ENCODE measurements around the gene LDB2. TPM values are rescaled to one million over a fixed set of nuclear protein-coding genes. Genes with fewer than 3 reads are reported as not detected.
A peak's percentile ranks its signal among the peaks of the same experiment; 100 is the strongest.

LDB2 gene
- total RNA-seq, 3 donors from 2014 or later, result 34.5 to 68.8 (median 36.5) TPM

GRCh38 chr4:16728111-16728510, 170.3 kb downstream of the LDB2 start:
- Histone ChIP-seq H3K27ac (no peak overlapping the region), H3K36me3 (no peaks in the 10 kb centered on the region), H3K4me3 (no peak overlapping the region), H3K4me1 (no peaks in the 10 kb centered on the region), H3K9me3 (peaks cover 0 to 4% of the 10 kb centered on the region in 2 donors), H3K27me3 (no peaks in the 10 kb centered on the region)
- TF ChIP-seq CTCF (IDR thresholded peaks at IDR 0.05), result no peak
- TF ChIP-seq POLR2A (IDR thresholded peaks at IDR 0.05), result no peak
- no peak for TF ChIP-seq POLR2AphosphoS5 (IDR thresholded peaks at IDR 0.05)
- DNase-seq (ENCODE audit: low spot score in 2 of 2), result no peak
- intact Hi-C loops (cut with DNase I; ENCODE audit: low total_unique reads), result no loop called here

- peaks cover 0 to 8% of the 10 kb centered on the region in 2 donors for H3K9me3 ChIP-seq
- no peak for TF ChIP-seq POLR2AphosphoS5 (IDR thresholded peaks at IDR 0.05)
- no peak for TF ChIP-seq CTCF (IDR thresholded peaks at IDR 0.05)
- TF ChIP-seq POLR2A (IDR thresholded peaks at IDR 0.05), result no peak
Observed at GRCh38 chr4:16727218-16727617, 171.2 kb downstream of the LDB2 start.

GRCh38 chr4:16726368-16727050, 171.9 kb downstream of the LDB2 start:
- H3K4me3 ChIP-seq, result no peak overlapping the region
- H3K36me3 ChIP-seq, result no peaks in the 10 kb centered on the region
- TF ChIP-seq POLR2A (IDR thresholded peaks at IDR 0.05) (no peak), CTCF (IDR thresholded peaks at IDR 0.05) (no peak), POLR2AphosphoS5 (IDR thresholded peaks at IDR 0.05) (no peak)
- H3K9me3 ChIP-seq, result peaks cover 0 to 8% of the 10 kb centered on the region in 2 donors
- H3K27ac ChIP-seq, result no peak overlapping the region
- no peak for DNase-seq (ENCODE audit: low spot score in 2 of 2)
- intact Hi-C loops (cut with DNase I; ENCODE audit: low total_unique reads), result no loop called here
- no peaks in the 10 kb centered on the region for H3K27me3 ChIP-seq
- H3K4me1 ChIP-seq, result no peaks in the 10 kb centered on the region

More at GRCh38 chr4:16727218-16727617, 171.2 kb downstream of the LDB2 start:
- no peak for DNase-seq (ENCODE audit: low spot score in 2 of 2)
- H3K4me3 ChIP-seq, result no peak overlapping the region
- intact Hi-C loops (cut with DNase I; ENCODE audit: low total_unique reads), result no loop called here
- H3K27me3 ChIP-seq, result no peaks in the 10 kb centered on the region
- no peaks in the 10 kb centered on the region for H3K36me3 ChIP-seq
- H3K27ac ChIP-seq, result no peak overlapping the region
- no peaks in the 10 kb centered on the region for H3K4me1 ChIP-seq

DNA sequence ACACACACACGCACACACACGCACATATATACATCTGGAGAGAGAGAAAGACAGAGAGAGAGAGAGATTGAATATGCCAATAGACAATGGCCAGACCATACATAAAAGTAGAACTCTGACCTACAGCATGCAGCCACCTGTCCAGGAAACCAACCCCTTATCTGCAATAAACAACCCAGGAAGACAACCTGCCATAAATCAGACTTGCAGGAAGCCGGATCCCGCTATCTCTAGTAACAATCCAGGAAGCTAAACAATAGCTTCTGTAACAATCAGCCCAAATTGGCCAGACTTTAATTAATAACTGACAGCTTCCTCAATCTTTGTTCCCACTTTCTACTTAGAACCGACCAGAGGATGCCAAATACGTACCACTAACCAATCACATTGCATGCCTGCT, 173.2 kb downstream of the LDB2 start:
- Histone ChIP-seq H3K27me3 (no peaks in the 10 kb centered on the region), H3K36me3 (no peaks in the 10 kb centered on the region), H3K4me1 (no peaks in the 10 kb centered on the region), H3K27ac (no peak overlapping the region), H3K4me3 (no peak overlapping the region), H3K9me3 (peaks cover 0 to 9% of the 10 kb centered on the region in 2 donors)
- intact Hi-C loops (cut with DNase I; ENCODE audit: low total_unique reads), result no loop called here
- DNase-seq (ENCODE audit: low spot score in 2 of 2), result no peak
- TF ChIP-seq POLR2AphosphoS5 (IDR thresholded peaks at IDR 0.05), result no peak
- TF ChIP-seq CTCF (IDR thresholded peaks at IDR 0.05), result no peak
- TF ChIP-seq POLR2A (IDR thresholded peaks at IDR 0.05), result no peak

- Histone ChIP-seq H3K27me3 (no peaks in the 10 kb centered on the region), H3K4me3 (no peak overlapping the region), H3K27ac (peak overlapping the region in 1 of 2 donors; percentile 35), H3K9me3 (peaks cover 0 to 13% of the 10 kb centered on the region in 2 donors), H3K36me3 (no peaks in the 10 kb centered on the region), H3K4me1 (no peaks in the 10 kb centered on the region)
- DNase-seq (ENCODE audit: low spot score in 2 of 2), result no peak
- intact Hi-C loops (cut with DNase I; ENCODE audit: low total_unique reads), result no loop called here
- no peak for TF ChIP-seq POLR2AphosphoS5 (IDR thresholded peaks at IDR 0.05)
- TF ChIP-seq CTCF (IDR thresholded peaks at IDR 0.05), result no peak
- TF ChIP-seq POLR2A (IDR thresholded peaks at IDR 0.05), result no peak
Observed at GRCh38 chr4:16722416-16722815, 176.0 kb downstream of the LDB2 start.

Data from breast epithelium (tissue), 4 donors.